Measurements from ENCODE around the gene SLC36A3. TPM values are rescaled to one million over a fixed set of nuclear protein-coding genes. Genes with fewer than 3 reads are reported as not detected.

SLC36A3 gene
- total RNA-seq, 1 experiment from 2014 or later: not detected

DNA sequence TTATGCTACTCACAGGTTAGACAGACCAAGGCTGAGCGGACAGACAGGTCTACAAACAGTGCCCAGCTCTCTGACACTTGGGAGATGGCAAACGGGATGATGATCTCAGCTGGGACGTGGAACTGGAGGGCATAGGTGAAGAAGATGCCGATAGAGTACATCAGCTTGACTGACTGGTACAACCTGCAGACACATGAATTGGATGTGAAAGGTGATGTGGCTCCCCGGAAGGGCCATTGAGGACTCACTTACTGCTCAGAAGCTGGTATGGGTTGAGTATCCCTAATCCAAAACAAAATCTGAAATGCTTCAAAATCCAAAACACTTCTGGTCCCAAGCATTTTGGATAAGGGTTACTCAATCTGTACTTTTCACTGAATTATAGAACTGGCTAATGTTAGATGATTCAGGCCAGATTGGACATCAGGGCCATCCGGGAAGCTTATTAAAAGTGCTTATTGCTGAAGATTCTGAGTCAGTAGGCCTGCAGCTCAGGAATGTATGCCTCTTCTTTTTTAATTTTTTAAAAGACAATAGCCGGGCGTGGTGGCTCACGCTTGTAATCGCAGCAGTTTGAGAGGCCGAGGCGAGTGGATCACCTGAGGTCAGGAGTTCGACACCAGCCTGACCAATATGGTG is 22.4 kb downstream of the SLC36A3 start:
- no peak for DNase-seq (ENCODE audit: low read depth, low spot score)
- no peaks in the 10 kb centered on the region for H3K79me2 ChIP-seq (ENCODE audit: insufficient read depth, low read length)
- no peak overlapping the region for H3K4me3 ChIP-seq (replicated peaks in 1 of 2; ENCODE audit: low read depth in 1 of 2, low read length in 2 of 2)
- no peaks in the 10 kb centered on the region for H3K36me3 ChIP-seq (ENCODE audit: control insufficient read depth in 1 of 2, insufficient read depth in 2 of 2, low read length in 2 of 2)
- no peak overlapping the region for H3K9ac ChIP-seq (ENCODE audit: low read length)
- H3K9me3 ChIP-seq (ENCODE audit: control insufficient read depth in 1 of 2, insufficient read depth in 1 of 2, low read depth in 1 of 2, low read length in 2 of 2): no peaks in the 10 kb centered on the region
- ChIA-PET POLR2A (no interaction called here), CTCF (interaction anchor here (1.2 kb wide), 1 partner anchor 38 kb away, joined by 3 read pairs; no protein-coding TSS in a partner anchor), RAD21 (ENCODE audit: low non-redundant PET in 1 of 2, low total read pairs in 2 of 2, uncharacterized antibody in 2 of 2, unreplicated experiment in 2 of 2) (no interaction called here)
- H2AFZ ChIP-seq (ENCODE audit: low read depth, low read length, poor library complexity, severe bottlenecking): no peak overlapping the region
- H3K4me1 ChIP-seq (ENCODE audit: control insufficient read depth in 1 of 2, insufficient read depth in 2 of 2, low read length in 2 of 2): no peaks in the 10 kb centered on the region; a peak in 1 of 4 replicates
- intact Hi-C loops (cut with micrococcal nuclease): loop anchor here (10.0 kb wide), 1 partner anchor 464 kb away; no protein-coding TSS in a partner anchor
- H3K27ac ChIP-seq (ENCODE audit: low read depth, low read length): no peak overlapping the region
- no TSS peak for BruUV-seq (replicated peaks)
- no peak for ATAC-seq
- no peaks in the 10 kb centered on the region for H4K20me1 ChIP-seq (ENCODE audit: insufficient read depth)
- H3K9me2 ChIP-seq (ENCODE audit: insufficient read depth): no peaks in the 10 kb centered on the region
- H3K27me3 ChIP-seq (ENCODE audit: insufficient read depth, low read length): no peaks in the 10 kb centered on the region
- no peak for TF ChIP-seq EGR1 (IDR thresholded peaks at IDR 0.05; ENCODE audit: low read depth)
- TF ChIP-seq, protein P1, sequence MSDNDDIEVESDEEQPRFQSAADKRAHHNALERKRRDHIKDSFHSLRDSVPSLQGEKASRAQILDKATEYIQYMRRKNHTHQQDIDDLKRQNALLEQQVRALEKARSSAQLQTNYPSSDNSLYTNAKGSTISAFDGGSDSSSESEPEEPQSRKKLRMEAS (IDR thresholded peaks at IDR 0.05): no peak
- TF ChIP-seq, protein P2, sequence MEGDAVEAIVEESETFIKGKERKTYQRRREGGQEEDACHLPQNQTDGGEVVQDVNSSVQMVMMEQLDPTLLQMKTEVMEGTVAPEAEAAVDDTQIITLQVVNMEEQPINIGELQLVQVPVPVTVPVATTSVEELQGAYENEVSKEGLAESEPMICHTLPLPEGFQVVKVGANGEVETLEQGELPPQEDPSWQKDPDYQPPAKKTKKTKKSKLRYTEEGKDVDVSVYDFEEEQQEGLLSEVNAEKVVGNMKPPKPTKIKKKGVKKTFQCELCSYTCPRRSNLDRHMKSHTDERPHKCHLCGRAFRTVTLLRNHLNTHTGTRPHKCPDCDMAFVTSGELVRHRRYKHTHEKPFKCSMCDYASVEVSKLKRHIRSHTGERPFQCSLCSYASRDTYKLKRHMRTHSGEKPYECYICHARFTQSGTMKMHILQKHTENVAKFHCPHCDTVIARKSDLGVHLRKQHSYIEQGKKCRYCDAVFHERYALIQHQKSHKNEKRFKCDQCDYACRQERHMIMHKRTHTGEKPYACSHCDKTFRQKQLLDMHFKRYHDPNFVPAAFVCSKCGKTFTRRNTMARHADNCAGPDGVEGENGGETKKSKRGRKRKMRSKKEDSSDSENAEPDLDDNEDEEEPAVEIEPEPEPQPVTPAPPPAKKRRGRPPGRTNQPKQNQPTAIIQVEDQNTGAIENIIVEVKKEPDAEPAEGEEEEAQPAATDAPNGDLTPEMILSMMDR (IDR thresholded peaks at IDR 0.05 in 2 of 3, conservative IDR thresholded peaks at IDR 0.05 in 1 of 3; ENCODE audit: borderline replicate concordance in 1 of 3, insufficient read depth in 1 of 3, low read depth in 2 of 3, low read length in 2 of 3): no peak
- TF ChIP-seq ZFX (IDR thresholded peaks at IDR 0.05): no peak
- TF ChIP-seq CEBPB (IDR thresholded peaks at IDR 0.05; ENCODE audit: low read depth): no peak
- no peak for TF ChIP-seq CBX3 (IDR thresholded peaks at IDR 0.05; ENCODE audit: low read depth)
- TF ChIP-seq FOSL1 (IDR thresholded peaks at IDR 0.05; ENCODE audit: low read depth): no peak
- no peak for TF ChIP-seq RAD21 (IDR thresholded peaks at IDR 0.05; ENCODE audit: low read depth)
- TF ChIP-seq SRF (IDR thresholded peaks at IDR 0.05; ENCODE audit: low read depth): no peak
- no peak for TF ChIP-seq JUND (IDR thresholded peaks at IDR 0.05)
- TF ChIP-seq, protein P3, sequence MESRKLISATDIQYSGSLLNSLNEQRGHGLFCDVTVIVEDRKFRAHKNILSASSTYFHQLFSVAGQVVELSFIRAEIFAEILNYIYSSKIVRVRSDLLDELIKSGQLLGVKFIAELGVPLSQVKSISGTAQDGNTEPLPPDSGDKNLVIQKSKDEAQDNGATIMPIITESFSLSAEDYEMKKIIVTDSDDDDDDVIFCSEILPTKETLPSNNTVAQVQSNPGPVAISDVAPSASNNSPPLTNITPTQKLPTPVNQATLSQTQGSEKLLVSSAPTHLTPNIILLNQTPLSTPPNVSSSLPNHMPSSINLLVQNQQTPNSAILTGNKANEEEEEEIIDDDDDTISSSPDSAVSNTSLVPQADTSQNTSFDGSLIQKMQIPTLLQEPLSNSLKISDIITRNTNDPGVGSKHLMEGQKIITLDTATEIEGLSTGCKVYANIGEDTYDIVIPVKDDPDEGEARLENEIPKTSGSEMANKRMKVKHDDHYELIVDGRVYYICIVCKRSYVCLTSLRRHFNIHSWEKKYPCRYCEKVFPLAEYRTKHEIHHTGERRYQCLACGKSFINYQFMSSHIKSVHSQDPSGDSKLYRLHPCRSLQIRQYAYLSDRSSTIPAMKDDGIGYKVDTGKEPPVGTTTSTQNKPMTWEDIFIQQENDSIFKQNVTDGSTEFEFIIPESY (IDR thresholded peaks at IDR 0.05; ENCODE audit: extremely low read depth, insufficient replicate concordance, low read length): no peak
- no peak for TF ChIP-seq TCF7L2 (IDR thresholded peaks at IDR 0.05; ENCODE audit: borderline replicate concordance, extremely low read depth, insufficient read depth, insufficient read length)
- no peak overlapping the region for H3K4me2 ChIP-seq (ENCODE audit: low read length)
